Measurements from ENCODE around the gene ZDHHC8.

The ZDHHC8 gene

GRCh38 chr22:20183823-20184222 is 52.2 kb downstream of the ZDHHC8 start:
- no peak for DNase-seq

- no peak for DNase-seq
These were observed 53.0 kb downstream of the ZDHHC8 start for GRCh38 chr22:20184501-20185165.

GRCh38 chr22:20185750-20186149 is 54.1 kb downstream of the ZDHHC8 start:
- DNase-seq = no peak

- no peak for DNase-seq
These were observed 54.7 kb downstream of the ZDHHC8 start for GRCh38 chr22:20186183-20186870.

GRCh38 chr22:20186871-20187546 is 55.4 kb downstream of the ZDHHC8 start:
- no peak for DNase-seq

GRCh38 chr22:20187777-20188566 is 56.4 kb downstream of the ZDHHC8 start:
- DNase-seq = no peak

GRCh38 chr22:20188567-20188877 is 56.9 kb downstream of the ZDHHC8 start:
- no peak for DNase-seq

GRCh38 chr22:20191000-20191515 is 59.5 kb downstream of the ZDHHC8 start:
- no peak for DNase-seq

GRCh38 chr22:20191803-20192202 is 60.2 kb downstream of the ZDHHC8 start:
- no peak for DNase-seq

GRCh38 chr22:20192293-20192971 is 60.8 kb downstream of the ZDHHC8 start:
- no peak for DNase-seq

- DNase-seq = no peak
These were observed 61.6 kb downstream of the ZDHHC8 start for GRCh38 chr22:20192972-20193760.

- DNase-seq = no peak
These were observed 62.3 kb downstream of the ZDHHC8 start for GRCh38 chr22:20193761-20194494.

- no peak for DNase-seq
These were observed 63.3 kb downstream of the ZDHHC8 start for GRCh38 chr22:20194681-20195593.

GRCh38 chr22:20196094-20196842 is 64.7 kb downstream of the ZDHHC8 start:
- DNase-seq = no peak

Data from NCI-H187 treated with DMSO at 0.1 percent for 48 hours (cell line).